MCF 10A (cell line): ENCODE data around the gene GPHA2. TPM values are rescaled to one million over a fixed set of nuclear protein-coding genes. Genes with fewer than 3 reads are reported as not detected.

Source experiments
- BruUV-seq: library from RNA; stranded (reverse); fragments of 400-500 nt; replicated peaks from 2 replicates; lab custom pipeline; 2021; lab: Mats Ljungman, UMichigan
- CTCF ChIA-PET: fragments of 300-600 bp; sonication (Branson Sonifier 250); formaldehyde crosslinking; extraction: SDS; loops from one replicate; lab custom pipeline; 2021; ENCODE audit warnings: antibody characterized with exemption, inconsistent platforms; lab: Yijun Ruan, JAX
- POLR2A ChIA-PET: fragments of 300-600, 350-650 bp; sonication (Branson Sonifier 250); formaldehyde crosslinking; extraction: SDS; loops from one replicate; lab custom pipeline; 2020; ENCODE audit warnings: antibody characterized with exemption, inconsistent platforms; lab: Yijun Ruan, JAX
- DNase-seq: peaks from one replicate; pipeline ENCODE4 v3.0.0-alpha.2; 2018; ENCODE audit not compliant: unreplicated experiment
- H3K27ac Mint-ChIP-seq: one replicate; pipeline ENCODE4 v1.8.0; 2022; ENCODE audit warnings: mild to moderate bottlenecking, low read depth, mixed read lengths; ENCODE audit not compliant: unreplicated experiment
- H3K27me3 Mint-ChIP-seq: one replicate; pipeline ENCODE4 v1.8.0; 2022; ENCODE audit warnings: mixed read lengths; ENCODE audit not compliant: insufficient read depth, unreplicated experiment
- H3K36me3 Mint-ChIP-seq: one replicate; pipeline ENCODE4 v1.8.0; 2022; ENCODE audit warnings: mild to moderate bottlenecking, moderate library complexity, mixed read lengths; ENCODE audit not compliant: insufficient read depth, unreplicated experiment
- H3K4me1 Mint-ChIP-seq: one replicate; pipeline ENCODE4 v1.8.0; 2022; ENCODE audit warnings: mixed read lengths; ENCODE audit not compliant: insufficient read depth, unreplicated experiment
- H3K4me3 Mint-ChIP-seq: one replicate; pipeline ENCODE4 v1.8.0; 2022; ENCODE audit warnings: mild to moderate bottlenecking, moderate library complexity, mixed read lengths; ENCODE audit not compliant: unreplicated experiment
- H3K9me3 Mint-ChIP-seq: one replicate; pipeline ENCODE4 v1.8.0; 2022; ENCODE audit warnings: mixed read lengths; ENCODE audit not compliant: unreplicated experiment
- CTCF ChIP-seq: fragments of 200-600 bp; IDR thresholded peaks from one replicate; pipeline ENCODE4 v1.8.0; 2022; ENCODE audit warnings: antibody characterized with exemption, mild to moderate bottlenecking; ENCODE audit not compliant: unreplicated experiment
- intact Hi-C: fragments of 100-400 bp; cut with micrococcal nuclease; formaldehyde crosslinking; loops from 2 replicates; pipeline ENCODE4 v1.14.1; 2022
- total RNA-seq: library from RNA; stranded (reverse); gene quantifications from 2 replicates; pipeline ENCODE4 v1.2.3, GENCODE V29; 2022

GPHA2 gene
- total RNA-seq, 1 experiment from 2014 or later, result not detected

- no peaks in the 10 kb centered on the region for H3K9me3 Mint-ChIP-seq
- CTCF ChIA-PET, result no interaction called here
- H3K4me3 Mint-ChIP-seq, result no peak overlapping the region
- H3K27me3 Mint-ChIP-seq, result no peaks in the 10 kb centered on the region
- H3K36me3 Mint-ChIP-seq, result peaks cover 67% of the 10 kb centered on the region
- no peak for TF ChIP-seq CTCF
- BruUV-seq, result no TSS peak
- H3K27ac Mint-ChIP-seq, result no peak overlapping the region
- intact Hi-C loops, result loop anchor here (10.0 kb wide), 1 partner anchor 204 kb away; the partner anchor contains the start of genes TM7SF2 and ZNHIT2
- POLR2A ChIA-PET, result no interaction called here
- no peak for DNase-seq
- no peaks in the 10 kb centered on the region for H3K4me1 Mint-ChIP-seq
Observed at GRCh38 chr11:64910451-64911093, 25.1 kb downstream of the GPHA2 start.

- Mint-ChIP-seq H3K36me3 (peaks cover 67% of the 10 kb centered on the region), H3K4me1 (no peaks in the 10 kb centered on the region), H3K27ac (no peak overlapping the region), H3K27me3 (no peaks in the 10 kb centered on the region), H3K4me3 (no peak overlapping the region), H3K9me3 (no peaks in the 10 kb centered on the region)
- CTCF ChIA-PET, result interaction anchor here (0.7 kb wide), 1 partner anchor 112 kb away, joined by 3 read pairs; no protein-coding TSS in a partner anchor
- intact Hi-C loops, result loop anchor here (10.0 kb wide), 1 partner anchor 205 kb away; the partner anchor contains the start of genes TM7SF2 and ZNHIT2
- no TSS peak for BruUV-seq
- DNase-seq, result no peak
- no peak for TF ChIP-seq CTCF
- POLR2A ChIA-PET, result no interaction called here
Observed at GRCh38 chr11:64909653-64910343, 25.9 kb downstream of the GPHA2 start.

- no peak overlapping the region for H3K4me3 Mint-ChIP-seq
- no peak for TF ChIP-seq CTCF
- intact Hi-C loops, result no loop called here
- ChIA-PET POLR2A (no interaction called here), CTCF (interaction anchor here (0.7 kb wide), 1 partner anchor 113 kb away, joined by 3 read pairs; no protein-coding TSS in a partner anchor)
- no peak for DNase-seq
- H3K36me3 Mint-ChIP-seq, result peaks cover 66% of the 10 kb centered on the region
- H3K4me1 Mint-ChIP-seq, result no peaks in the 10 kb centered on the region
- no TSS peak for BruUV-seq
- H3K27me3 Mint-ChIP-seq, result no peaks in the 10 kb centered on the region
- no peaks in the 10 kb centered on the region for H3K9me3 Mint-ChIP-seq
- no peak overlapping the region for H3K27ac Mint-ChIP-seq
Observed at GRCh38 chr11:64908766-64909165, 26.9 kb downstream of the GPHA2 start.

GRCh38 chr11:64906314-64906635, 29.4 kb downstream of the GPHA2 start:
- Mint-ChIP-seq H3K27ac (no peak overlapping the region), H3K36me3 (peaks cover 45% of the 10 kb centered on the region), H3K27me3 (no peaks in the 10 kb centered on the region), H3K4me3 (no peak overlapping the region), H3K9me3 (no peaks in the 10 kb centered on the region), H3K4me1 (no peaks in the 10 kb centered on the region)
- POLR2A ChIA-PET, result no interaction called here
- CTCF ChIA-PET, result interaction anchor here (0.9 kb wide), 1 partner anchor 12 kb away, joined by 4 read pairs; no protein-coding TSS in a partner anchor
- no peak for DNase-seq
- no TSS peak for BruUV-seq
- intact Hi-C loops, result no loop called here
- no peak for TF ChIP-seq CTCF
